Measurements from ENCODE around the gene UPB1.

Gene UPB1

GRCh38 chr22:24494528-24495364 is at the start of gene UPB1:
UPB1 (plus strand) TSS chr22:24495332; CDS start chr22:24495404, 72 bp downstream.
- H3K4me2 ChIP-seq (ENCODE audit: low read depth, low read length, poor library complexity, severe bottlenecking) = no peak within 1 kb of the TSS
- H2AFZ ChIP-seq (ENCODE audit: low read length) = no peak within 1 kb of the TSS

GRCh38 chr22:24445481-24446259 is 49.5 kb upstream of the UPB1 start:
- H3K4me1 ChIP-seq (ENCODE audit: insufficient read depth, low read length, poor library complexity, severe bottlenecking) = peaks cover 62% of the 10 kb centered on the region
- TF ChIP-seq CTCF (conservative IDR thresholded peaks at IDR 0.05; ENCODE audit: low read length) (no peak), EZH2phosphoT487 (IDR thresholded peaks at IDR 0.05; ENCODE audit: borderline replicate concordance) (no peak)
- no peaks in the 10 kb centered on the region for H4K20me1 ChIP-seq (ENCODE audit: insufficient read depth, low read length, poor library complexity, severe bottlenecking)
- no peak overlapping the region for H3K4me3 ChIP-seq (ENCODE audit: low read length, poor library complexity, severe bottlenecking)
- no peaks in the 10 kb centered on the region for H3K36me3 ChIP-seq (ENCODE audit: insufficient read depth, low read length)
- H3K4me2 ChIP-seq (ENCODE audit: low read depth, low read length, poor library complexity, severe bottlenecking) = peak overlapping the region; percentile 19
- H2AFZ ChIP-seq (ENCODE audit: low read length) = 0 out of 2 replicates have a peak overlapping the region, but pooled peaks have one; percentile 6
- H3K27me3 ChIP-seq (ENCODE audit: insufficient read depth, low read length, poor library complexity, severe bottlenecking) = no peaks in the 10 kb centered on the region
- no peaks in the 10 kb centered on the region for H3K9me2 ChIP-seq (replicated peaks; ENCODE audit: low read depth, low read length)
- peak overlapping the region; percentile 37 for H3K9ac ChIP-seq (ENCODE audit: low read depth, low read length, poor library complexity, severe bottlenecking)
- H3K9me3 ChIP-seq (ENCODE audit: insufficient read depth, low read depth, low read length) = no peaks in the 10 kb centered on the region
- no peaks in the 10 kb centered on the region for H3F3A ChIP-seq (ENCODE audit: low read depth)
- H3K79me2 ChIP-seq (ENCODE audit: insufficient read depth, low read length) = no peaks in the 10 kb centered on the region

More at GRCh38 chr22:24494528-24495364, at the start of gene UPB1:
- H3K27me3 ChIP-seq (ENCODE audit: insufficient read depth, low read length, poor library complexity, severe bottlenecking) = no peaks in the 10 kb centered on the region
- TF ChIP-seq CTCF (conservative IDR thresholded peaks at IDR 0.05; ENCODE audit: low read length) = no peak
- TF ChIP-seq EZH2phosphoT487 (IDR thresholded peaks at IDR 0.05; ENCODE audit: borderline replicate concordance) = no peak
- H3K36me3 ChIP-seq (ENCODE audit: insufficient read depth, low read length) = no peaks in the 10 kb centered on the region
- no peaks in the 10 kb centered on the region for H3K9me3 ChIP-seq (ENCODE audit: insufficient read depth, low read depth, low read length)
- H3K79me2 ChIP-seq (ENCODE audit: insufficient read depth, low read length) = no peaks in the 10 kb centered on the region
- H4K20me1 ChIP-seq (ENCODE audit: insufficient read depth, low read length, poor library complexity, severe bottlenecking) = no peaks in the 10 kb centered on the region
- H3K4me3 ChIP-seq (ENCODE audit: low read length, poor library complexity, severe bottlenecking) = no peak within 1 kb of the TSS
- no peaks in the 10 kb centered on the region for H3F3A ChIP-seq (ENCODE audit: low read depth)
- H3K9ac ChIP-seq (ENCODE audit: low read depth, low read length, poor library complexity, severe bottlenecking) = no peak within 1 kb of the TSS
- peaks cover 31% of the 10 kb centered on the region for H3K4me1 ChIP-seq (ENCODE audit: insufficient read depth, low read length, poor library complexity, severe bottlenecking)
- no peaks in the 10 kb centered on the region for H3K9me2 ChIP-seq (replicated peaks; ENCODE audit: low read depth, low read length)

DNA sequence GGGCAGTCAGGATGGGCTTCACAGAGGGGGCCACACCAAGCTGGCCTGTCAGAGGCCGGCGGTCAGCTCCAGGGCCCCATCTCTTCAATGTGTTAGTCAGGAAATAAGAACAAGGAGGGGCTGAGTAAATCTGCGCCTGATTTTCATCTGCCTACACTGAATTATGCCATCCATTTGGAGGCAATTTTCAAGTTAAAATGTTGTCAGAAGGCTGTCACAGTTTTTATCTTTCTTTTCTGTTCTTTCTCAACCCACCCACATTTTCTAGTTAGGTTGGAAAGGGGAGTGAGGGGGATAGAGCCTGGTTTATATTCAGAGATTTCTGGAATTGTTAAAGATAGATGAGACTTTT is 48.9 kb upstream of the UPB1 start:
- H3K4me2 ChIP-seq (ENCODE audit: low read depth, low read length, poor library complexity, severe bottlenecking) = no peak overlapping the region
- peaks cover 62% of the 10 kb centered on the region for H3K4me1 ChIP-seq (ENCODE audit: insufficient read depth, low read length, poor library complexity, severe bottlenecking)
- H3K79me2 ChIP-seq (ENCODE audit: insufficient read depth, low read length) = no peaks in the 10 kb centered on the region
- H3F3A ChIP-seq (ENCODE audit: low read depth) = no peaks in the 10 kb centered on the region
- H3K9me3 ChIP-seq (ENCODE audit: insufficient read depth, low read depth, low read length) = no peaks in the 10 kb centered on the region
- H3K27me3 ChIP-seq (ENCODE audit: insufficient read depth, low read length, poor library complexity, severe bottlenecking) = no peaks in the 10 kb centered on the region
- no peak overlapping the region for H3K4me3 ChIP-seq (ENCODE audit: low read length, poor library complexity, severe bottlenecking)
- no peaks in the 10 kb centered on the region for H3K9me2 ChIP-seq (replicated peaks; ENCODE audit: low read depth, low read length)
- no peak overlapping the region for H3K9ac ChIP-seq (ENCODE audit: low read depth, low read length, poor library complexity, severe bottlenecking)
- TF ChIP-seq CTCF (conservative IDR thresholded peaks at IDR 0.05; ENCODE audit: low read length) (no peak), EZH2phosphoT487 (IDR thresholded peaks at IDR 0.05; ENCODE audit: borderline replicate concordance) (no peak)
- H4K20me1 ChIP-seq (ENCODE audit: insufficient read depth, low read length, poor library complexity, severe bottlenecking) = no peaks in the 10 kb centered on the region
- H2AFZ ChIP-seq (ENCODE audit: low read length) = no peak overlapping the region
- H3K36me3 ChIP-seq (ENCODE audit: insufficient read depth, low read length) = no peaks in the 10 kb centered on the region
